ENCODE results near the gene DEFB125.

DNA sequence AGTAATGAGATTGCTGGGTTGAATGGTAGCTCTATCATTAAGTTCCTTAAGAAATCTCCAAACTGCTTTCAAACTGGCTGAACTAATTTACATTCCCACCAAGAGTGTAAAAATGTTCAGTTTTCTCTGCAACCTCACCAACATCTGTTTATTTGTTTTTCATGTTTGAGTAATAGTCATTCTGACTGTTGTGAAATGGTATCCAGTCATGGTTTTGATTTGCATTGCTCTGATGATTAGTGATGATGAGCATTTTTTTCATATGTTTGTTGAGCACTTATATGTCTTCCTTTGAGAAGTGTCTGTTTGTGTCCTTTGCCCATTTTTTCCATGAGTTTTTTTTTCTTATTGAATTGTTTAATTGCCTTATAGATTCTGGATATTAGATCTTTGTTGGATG, 24.9 kb downstream of the DEFB125 start:
- TF ChIP-seq, protein P1, sequence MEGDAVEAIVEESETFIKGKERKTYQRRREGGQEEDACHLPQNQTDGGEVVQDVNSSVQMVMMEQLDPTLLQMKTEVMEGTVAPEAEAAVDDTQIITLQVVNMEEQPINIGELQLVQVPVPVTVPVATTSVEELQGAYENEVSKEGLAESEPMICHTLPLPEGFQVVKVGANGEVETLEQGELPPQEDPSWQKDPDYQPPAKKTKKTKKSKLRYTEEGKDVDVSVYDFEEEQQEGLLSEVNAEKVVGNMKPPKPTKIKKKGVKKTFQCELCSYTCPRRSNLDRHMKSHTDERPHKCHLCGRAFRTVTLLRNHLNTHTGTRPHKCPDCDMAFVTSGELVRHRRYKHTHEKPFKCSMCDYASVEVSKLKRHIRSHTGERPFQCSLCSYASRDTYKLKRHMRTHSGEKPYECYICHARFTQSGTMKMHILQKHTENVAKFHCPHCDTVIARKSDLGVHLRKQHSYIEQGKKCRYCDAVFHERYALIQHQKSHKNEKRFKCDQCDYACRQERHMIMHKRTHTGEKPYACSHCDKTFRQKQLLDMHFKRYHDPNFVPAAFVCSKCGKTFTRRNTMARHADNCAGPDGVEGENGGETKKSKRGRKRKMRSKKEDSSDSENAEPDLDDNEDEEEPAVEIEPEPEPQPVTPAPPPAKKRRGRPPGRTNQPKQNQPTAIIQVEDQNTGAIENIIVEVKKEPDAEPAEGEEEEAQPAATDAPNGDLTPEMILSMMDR (IDR thresholded peaks at IDR 0.05; ENCODE audit: insufficient read depth, low read length), result no peak
- TF ChIP-seq POLR2AphosphoS5 (IDR thresholded peaks at IDR 0.05; ENCODE audit: low read depth) (no peak), SPI1 (IDR thresholded peaks at IDR 0.05; ENCODE audit: borderline replicate concordance, low read depth) (no peak)
